ENCODE results near the gene SEPHS2.

GRCh38 chr16:30491229-30491628, 45.6 kb upstream of the SEPHS2 start:
- TF ChIP-seq, protein P1, sequence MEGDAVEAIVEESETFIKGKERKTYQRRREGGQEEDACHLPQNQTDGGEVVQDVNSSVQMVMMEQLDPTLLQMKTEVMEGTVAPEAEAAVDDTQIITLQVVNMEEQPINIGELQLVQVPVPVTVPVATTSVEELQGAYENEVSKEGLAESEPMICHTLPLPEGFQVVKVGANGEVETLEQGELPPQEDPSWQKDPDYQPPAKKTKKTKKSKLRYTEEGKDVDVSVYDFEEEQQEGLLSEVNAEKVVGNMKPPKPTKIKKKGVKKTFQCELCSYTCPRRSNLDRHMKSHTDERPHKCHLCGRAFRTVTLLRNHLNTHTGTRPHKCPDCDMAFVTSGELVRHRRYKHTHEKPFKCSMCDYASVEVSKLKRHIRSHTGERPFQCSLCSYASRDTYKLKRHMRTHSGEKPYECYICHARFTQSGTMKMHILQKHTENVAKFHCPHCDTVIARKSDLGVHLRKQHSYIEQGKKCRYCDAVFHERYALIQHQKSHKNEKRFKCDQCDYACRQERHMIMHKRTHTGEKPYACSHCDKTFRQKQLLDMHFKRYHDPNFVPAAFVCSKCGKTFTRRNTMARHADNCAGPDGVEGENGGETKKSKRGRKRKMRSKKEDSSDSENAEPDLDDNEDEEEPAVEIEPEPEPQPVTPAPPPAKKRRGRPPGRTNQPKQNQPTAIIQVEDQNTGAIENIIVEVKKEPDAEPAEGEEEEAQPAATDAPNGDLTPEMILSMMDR (conservative IDR thresholded peaks at IDR 0.05; ENCODE audit: low read length) = no peak
- no peak for TF ChIP-seq EZH2phosphoT487 (IDR thresholded peaks at IDR 0.05; ENCODE audit: borderline replicate concordance)

All from Loucy (cell line).